Kidney glomerular epithelial cell (primary cell): ENCODE data around the gene C4orf50.
"Not testable (repeated sequence)": the region's sequence is repeated elsewhere in the genome, so short reads cannot be mapped to it uniquely, and the experiment has no call there.

Experiments
- DNase-seq: peaks from one replicate; lab custom pipeline; 2025; lab: John Stamatoyannopoulos, UW

Gene C4orf50

DNA sequence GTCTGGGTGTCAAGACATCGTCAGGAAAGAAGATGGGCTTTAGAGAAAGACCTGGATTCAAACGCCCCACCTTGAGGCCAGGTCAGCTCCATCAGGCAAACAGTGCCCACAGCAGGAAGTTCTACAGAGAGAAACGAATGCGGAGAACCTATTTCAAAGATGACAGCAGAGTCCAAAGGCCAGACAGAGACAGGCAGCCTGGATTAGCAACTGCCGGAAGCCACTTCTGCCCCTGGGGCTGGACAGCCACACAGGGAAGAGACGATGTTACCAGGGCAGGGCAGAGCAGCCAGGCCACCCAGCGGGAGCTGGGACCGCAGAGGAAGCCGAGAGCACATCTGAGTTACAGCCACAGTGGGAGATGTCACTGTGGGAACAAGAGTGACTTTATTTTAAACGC, 1.2 kb downstream of the C4orf50 start:
- no peak for DNase-seq

DNA sequence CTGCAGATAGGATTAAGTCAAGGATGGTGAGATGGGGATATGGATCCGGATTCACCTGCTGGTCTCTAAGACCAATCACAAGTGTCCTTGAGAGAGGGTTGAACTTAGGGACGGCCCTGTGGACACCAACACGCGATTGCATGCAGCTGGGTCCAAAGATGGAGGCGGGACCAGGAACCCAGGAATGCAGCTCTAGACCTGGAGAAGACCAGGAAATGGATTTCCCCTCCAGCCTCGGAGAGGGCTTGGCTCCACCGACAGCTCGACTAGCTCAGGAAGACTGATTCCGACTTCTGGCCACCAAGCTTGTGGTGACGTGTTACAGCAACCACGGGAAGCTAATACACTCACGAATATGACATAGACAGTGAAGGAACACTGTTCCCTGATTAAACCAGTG, 4.7 kb downstream of the C4orf50 start:
- no peak for DNase-seq

DNA sequence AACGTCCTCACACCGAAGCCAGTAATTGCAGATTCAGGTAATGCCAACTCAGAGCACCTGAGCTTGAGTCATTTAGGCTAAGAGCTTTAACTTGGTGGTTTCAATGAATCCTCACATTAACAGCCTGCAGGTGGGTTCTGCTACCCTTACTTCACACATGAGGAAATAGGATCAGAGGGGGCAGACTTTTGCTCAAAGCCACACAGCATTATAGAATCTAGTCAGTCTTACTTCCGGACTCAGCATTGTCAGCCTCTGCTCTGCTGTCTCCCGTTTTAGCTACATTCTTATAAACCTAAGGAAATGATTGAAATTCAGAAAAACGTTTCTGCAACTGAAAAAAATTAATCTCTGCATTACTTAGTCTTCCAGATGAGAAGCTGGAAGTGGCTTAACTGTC, 6.0 kb downstream of the C4orf50 start:
- DNase-seq = no peak

DNA sequence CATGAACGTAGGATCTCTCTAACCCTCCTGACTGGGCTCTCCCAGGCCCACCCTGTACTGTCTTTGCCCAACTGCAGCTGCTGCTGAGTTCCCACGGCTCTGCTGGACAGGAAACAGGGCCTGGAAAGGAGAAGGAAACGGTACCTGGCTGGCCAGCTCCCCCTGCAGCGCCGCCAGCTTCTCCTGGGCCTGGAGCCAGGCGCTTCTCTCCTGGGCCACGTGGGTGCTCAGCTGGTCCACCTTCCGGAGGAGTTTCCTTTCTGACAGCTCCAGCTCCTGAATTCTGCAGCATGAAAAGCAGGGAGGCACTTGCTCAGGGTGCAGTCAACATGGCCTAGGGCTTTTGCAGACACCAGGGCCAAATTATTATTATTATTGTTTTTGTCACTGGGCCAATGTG, 6.5 kb downstream of the C4orf50 start:
- no peak for DNase-seq

DNA sequence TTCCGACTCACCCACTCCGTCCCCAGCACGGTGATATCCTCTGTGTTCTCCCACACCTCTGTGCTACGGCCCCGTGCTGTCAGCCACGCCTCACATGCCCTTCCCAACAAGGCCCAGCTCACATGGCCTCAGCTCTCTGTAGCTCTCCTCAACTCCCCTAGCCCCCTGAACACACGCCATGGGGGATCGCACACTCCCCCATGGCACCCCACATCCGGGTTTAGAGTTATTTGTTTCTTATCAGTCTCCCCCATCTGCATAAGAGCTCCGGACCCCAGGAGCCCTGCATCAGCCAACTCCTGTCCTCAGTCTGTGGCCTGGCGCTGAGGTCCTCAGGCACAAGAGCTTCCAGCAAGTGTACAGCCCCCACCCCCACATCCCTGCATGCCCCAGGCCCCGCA, 7.0 kb downstream of the C4orf50 start:
- DNase-seq = no peak

DNA sequence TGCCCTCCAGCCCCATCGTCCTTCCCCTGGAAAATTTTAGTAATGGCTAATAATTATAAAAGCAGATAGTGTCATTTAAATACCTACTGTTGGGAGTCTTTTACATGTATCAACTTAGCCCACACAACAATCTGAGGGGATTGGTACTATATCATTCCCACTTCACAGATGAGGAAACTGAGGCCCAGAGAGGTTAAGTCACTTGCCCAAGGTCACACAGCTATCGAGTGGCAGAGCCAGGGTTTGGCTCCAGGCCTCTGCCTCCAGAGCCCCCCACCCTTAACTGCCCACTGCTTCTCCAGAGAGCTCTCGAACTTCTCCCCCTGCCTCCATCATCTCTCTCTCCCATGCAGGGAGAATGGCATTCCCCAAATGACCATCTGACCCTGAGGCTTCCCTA, 7.4 kb downstream of the C4orf50 start:
- DNase-seq = no peak

DNA sequence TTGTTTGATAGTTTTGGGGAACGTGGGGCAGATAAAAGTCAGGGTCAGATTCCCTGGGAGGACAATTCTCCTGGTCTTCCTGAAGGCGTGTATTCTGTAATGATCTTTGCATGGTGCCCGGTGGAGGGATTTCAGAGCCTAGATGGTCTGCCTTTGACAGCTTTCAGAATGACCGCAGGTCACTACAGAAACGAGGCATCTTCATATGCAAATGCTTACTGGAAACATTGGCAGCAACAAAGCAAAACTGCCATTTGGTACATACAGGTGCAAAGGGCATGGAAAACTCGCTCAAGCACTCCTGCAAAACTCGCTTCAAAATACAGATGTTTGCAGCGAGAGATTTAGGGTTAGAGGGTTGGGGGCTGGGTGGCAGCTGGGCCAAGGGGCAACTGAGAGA, 8.8 kb downstream of the C4orf50 start:
- no peak for DNase-seq

DNA sequence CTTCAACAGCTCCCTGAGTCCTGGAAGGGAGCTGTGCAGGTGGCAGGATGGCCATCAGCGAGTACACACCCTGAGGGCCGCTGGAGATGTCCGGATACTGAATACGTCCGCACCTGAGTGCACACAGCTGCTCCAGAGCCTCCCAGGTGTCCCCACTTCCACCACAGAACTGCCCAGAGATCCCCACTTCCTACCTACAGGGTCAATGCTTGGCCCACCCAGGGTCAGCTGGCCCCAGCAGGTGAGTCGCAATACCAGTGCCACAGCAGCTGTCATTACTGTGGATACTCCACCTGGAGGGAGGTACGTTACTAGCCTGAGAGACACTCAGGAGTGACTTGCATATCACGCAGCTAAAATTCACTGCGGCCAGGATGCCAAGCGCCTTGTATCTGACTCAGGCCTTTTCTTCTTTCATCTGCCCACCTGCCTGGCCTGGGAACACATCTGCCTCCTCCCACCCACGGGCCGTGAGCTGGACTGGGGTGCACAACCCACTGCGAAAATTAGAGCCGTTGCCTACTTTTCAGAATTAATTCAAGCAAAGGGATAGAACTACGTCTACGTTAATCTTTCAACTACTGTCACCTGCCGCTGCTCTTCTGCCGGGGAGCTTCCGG, 9.4 kb downstream of the C4orf50 start:
- no peak for DNase-seq

DNA sequence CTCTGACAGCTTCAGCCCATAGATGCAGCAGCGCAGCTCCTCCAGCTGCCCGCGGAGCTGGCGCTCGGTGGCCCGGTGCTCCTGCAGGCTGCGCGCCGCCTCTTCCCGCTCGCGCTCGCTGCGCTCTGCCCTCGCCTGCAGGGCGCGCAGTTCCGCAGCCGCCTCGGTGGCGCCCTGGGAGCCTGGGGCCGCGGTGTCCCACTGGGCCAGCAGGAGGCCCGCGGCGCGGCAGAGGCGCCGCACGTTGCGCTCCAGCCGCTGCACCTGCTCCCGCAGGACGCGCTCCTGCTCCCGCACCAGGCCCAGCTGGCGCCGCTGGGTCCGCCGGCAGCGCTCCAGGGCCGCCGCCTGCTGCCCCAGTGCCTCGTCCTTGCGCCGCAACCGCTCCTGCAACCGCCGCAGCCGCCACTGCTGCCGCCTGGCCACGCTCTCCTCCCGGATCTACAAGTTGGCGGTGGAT, 10.1 kb downstream of the C4orf50 start:
- no peak for DNase-seq

DNA sequence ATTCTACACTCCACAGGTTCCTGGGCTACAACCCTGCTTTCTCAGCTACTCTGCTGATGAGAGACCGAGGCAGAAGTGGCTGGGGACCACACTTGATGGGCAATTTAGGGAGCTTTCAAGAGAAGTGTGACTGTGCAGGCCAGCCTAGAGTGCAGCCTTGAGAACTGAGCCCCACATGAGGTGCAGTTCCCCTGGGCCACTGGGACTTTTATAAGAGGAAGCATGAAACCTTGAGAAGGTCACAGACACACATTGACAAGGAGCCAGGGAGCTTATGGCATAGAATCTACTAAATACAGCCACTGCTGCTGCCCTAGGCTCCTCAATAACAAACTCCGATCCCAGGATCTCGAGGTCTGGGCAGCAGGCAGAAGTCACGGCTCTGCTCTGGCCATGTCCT, 13.1 kb downstream of the C4orf50 start:
- DNase-seq = no peak

DNA sequence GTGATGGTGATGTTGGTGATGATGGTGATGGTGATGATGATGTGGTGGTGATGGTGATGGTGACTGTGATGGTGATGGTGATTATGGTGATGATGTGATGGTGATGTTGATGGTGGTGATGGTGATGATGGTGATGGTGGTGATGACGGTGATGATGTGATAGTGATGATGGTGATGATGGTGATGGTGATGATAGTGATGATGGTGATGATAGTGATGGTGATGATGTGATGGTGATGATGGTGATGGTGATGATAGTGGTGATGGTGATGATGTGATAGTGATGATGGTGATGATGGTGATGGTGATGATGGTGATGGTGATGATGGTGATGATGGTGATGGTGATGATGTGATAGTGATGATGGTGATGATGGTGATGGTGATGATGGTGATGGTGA, 14.7 kb downstream of the C4orf50 start:
- not testable (repeated sequence) for DNase-seq

DNA sequence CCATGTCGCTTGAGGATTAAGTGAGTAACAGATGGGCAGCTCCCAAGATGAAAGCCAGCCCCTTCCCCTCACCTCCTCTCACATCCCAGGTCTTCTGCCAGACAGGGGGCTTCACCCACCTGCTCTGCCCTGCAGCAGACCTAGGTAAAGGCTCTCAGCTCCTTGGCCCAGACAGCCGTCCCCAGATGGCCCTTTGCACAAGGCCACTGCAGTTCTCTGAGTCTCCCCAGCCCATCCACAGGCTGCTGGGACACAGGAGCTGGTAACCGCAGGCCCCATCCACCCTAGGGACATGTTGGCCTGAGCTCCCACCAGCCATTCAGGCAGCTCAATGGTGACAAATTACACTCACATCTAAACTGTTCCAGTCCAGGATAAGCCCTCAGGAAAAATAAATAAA, 15.3 kb downstream of the C4orf50 start:
- no peak for DNase-seq

DNA sequence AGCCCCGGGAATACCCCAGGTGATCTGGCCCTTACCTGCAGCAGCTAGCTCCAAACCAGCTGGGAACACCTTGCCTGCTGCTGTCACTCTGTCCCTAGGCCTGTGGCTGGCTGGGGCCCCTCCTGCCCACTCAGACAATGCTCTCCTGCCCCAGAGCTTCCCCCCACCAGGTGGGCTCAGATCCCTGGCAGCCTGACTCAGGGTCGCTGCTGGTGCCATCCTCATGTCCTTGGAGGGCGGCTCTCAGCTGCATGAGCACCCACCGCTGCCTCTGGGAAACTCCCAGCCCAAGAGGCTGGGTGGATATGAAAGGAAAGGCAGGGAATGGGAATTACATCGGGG, 15.8 kb downstream of the C4orf50 start:
- DNase-seq = no peak

DNA sequence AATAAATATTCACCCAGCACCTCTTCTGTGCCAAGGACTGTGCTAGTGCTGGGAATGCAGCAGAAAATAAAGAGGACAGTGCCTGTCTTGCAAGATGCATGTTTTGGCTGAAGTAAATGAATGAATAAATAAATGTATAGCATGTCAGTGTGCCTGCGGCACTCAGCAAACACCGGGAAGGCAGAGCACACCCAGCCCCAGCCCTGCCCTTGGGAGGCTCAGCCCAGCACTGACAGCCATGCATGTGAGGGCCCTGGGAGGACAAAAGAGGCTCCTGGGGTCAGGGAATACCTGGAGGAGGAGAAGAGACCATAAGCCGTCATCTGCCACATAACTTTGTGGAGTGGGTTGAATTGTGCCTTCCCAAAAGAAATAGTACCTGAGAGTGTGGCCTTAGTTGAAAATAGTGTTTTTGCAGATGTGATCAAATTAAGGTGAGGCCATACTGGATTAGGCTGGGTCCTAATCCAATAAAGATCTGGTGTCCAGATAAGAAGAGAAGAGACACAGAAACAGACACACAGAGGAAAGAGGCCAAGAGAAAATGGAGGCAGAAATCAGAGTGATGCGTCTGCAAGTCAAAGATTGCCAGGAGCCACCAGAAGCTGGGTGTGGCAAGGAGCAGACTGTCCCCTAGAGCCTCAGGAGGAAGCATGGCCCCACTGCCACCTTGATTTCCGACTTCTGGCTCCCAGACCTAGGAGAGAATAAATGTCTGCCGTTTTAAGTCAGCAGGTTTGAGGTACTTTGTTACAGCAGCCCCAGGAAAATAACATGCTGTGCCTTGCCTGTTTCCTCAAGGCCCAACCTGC, 16.3 kb downstream of the C4orf50 start:
- DNase-seq = no peak

DNA sequence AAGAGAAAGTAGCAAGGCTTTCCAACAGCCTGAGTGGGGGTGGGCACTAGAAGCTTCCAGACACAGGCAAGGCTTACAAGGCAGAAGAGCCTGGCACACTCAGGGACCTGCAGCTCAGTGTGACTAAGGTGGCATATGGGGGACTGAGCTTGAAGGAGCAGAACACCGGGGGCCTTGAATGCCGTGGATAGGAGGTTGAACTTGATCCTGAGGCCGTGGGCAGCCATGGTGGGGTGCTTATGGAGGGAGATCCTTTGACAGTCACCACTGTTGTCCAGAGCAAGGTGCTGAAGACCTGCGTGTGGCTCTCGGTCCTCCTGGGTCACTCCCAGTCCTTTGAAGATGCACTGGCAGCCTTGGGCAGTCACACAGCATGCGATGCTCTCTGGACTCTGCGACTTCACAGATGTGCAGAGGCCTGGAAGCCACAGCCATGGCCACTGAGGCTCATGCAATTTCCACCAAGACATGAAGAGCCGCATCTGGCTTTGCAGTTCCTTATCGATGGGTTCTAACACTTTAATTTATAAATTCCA, 18.3 kb downstream of the C4orf50 start:
- no peak for DNase-seq

DNA sequence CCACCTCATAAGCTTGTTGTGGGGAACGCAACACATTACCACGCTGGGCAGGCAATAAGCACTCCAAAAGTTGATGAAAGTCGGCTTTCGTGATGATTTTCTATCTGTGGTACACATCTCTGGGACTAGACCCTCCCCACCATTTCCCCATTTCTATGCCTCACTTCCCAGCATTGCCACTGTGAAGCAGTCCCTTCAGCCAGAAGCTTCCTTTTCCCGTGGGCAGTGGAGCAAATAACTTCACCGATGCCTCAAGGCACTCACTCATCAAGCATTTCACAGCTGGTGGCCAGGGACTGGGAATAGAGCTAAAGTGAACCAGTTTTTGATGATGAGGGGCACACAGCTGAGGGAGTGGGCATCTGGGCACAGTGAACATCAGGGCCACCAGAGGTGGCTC, 18.9 kb downstream of the C4orf50 start:
- no peak for DNase-seq

DNA sequence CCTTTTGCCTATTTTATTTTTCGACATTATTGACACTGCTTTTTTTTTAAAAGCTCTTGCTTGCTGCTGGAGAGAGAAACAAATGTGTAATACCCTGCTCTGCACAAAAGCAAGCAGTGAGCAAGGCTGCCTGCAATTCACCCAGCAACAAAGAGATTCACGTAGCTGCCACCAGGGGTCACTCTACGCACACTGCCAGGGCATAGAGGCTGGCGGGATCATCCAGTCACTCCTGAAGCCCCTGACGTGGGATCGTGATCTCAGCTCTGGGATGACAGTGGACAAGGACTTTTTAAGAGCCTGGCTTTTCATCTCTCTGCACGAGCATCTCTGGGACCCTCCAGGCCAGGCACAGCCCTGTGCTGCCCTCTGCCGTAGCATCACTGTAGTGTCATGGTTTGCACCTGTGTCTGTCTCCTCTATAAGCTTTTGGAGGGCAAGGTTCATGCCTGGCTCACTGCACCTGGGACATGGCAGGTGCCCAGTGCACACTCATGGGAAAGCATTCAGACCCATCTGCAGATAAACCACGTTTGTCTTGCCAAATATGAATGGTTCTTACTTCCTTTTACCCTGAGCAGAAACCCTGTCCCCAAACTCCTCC, 19.8 kb downstream of the C4orf50 start:
- DNase-seq = peak; percentile 50

DNA sequence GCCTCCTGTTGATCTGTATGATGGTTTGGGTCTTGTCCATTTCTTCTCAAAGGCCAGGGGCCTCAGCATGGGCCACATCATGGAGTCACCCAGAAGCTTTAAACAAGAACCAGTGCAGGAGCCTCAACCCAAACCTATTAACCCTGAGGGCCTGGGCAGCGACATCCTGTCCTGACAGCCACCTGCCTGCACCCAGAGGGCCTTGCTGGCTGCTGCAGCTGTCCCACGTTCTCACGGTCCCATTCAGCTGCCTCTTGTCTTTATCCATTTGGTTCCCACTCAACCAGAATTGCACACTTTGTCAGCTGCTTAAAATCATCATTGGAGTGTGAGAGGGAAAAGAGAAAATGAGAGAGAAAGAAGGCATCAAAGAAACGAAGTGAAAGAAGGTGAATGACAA, 21.6 kb downstream of the C4orf50 start:
- DNase-seq = no peak

DNA sequence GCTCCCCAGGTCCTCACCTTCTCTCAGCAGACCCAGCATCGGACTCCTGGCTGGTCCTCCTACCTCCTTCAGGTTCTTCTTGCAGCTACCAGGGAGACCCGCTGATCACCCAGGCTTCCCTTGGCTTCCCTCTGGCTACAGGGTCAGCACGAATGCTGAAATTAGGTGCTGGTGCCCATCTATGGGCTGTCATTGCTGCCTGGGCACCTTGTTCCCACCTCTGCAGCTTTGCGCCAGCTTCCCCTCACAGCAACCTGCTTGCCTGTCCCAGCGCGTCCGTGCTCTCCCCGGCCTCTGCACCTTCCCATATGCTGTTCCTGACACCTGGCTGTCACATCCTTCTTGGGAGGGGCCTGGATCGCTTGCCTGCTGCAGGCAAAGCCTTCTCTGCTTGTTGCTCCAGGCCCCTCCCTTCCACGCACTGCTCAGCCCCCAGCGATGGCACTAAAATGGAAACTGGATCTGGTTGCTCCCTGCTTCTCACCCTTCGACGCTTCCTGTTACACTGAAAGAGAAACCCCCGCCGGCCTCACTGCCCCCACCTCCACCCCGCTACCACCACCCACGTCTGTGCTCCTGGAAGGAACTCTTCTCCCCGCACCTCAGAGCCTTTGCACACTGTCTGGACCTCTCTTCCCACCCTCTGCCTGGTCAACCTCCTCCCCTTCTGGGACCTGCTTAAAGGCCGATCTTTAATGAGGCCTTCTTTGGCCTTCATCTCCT, 22.2 kb downstream of the C4orf50 start:
- no peak for DNase-seq

DNA sequence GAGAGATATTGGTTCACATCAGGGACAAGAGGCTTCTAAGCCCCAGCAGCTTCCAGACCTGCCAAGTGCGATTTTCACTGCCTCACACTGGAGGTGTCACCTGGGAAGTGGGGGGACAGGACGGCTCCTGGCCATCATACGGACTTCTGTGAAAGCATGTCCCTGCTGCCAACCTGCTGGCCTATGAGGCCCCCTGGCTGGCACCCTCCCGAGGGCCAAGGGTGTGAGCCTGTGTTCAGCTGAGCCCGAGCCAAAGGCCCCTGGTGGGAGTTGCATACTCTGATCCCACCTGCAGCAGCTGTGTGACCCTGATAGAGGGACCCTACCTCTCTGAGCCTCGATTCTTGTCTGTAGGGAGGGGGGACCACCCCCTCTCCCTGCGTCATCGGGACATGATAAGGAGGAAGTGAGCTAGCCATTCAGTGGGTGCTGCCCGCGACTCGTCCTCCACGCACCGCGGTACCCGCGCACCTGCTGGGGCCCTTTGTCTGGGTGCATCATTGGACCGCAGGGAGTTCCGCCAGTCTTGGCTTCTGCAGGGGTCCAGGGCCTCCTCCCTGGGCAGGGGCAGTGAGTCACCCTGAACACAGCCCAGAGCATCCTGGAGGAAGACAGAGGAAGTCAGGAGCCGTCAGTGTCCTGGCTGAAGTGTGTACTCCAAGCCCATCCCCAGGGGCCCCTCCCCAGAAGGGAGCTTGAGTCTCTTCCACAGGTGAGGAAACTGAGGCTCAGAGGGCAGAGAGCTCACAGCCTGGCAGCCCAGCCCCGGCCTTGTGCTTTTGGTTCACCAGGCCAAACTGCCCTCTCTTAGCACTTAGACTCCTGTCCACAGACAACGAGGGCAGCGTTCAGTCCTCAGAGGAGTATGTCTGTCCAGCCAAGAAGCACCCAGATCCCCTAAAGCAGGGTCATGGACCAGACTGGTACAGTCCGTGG, 24.1 kb downstream of the C4orf50 start:
- no peak for DNase-seq

DNA sequence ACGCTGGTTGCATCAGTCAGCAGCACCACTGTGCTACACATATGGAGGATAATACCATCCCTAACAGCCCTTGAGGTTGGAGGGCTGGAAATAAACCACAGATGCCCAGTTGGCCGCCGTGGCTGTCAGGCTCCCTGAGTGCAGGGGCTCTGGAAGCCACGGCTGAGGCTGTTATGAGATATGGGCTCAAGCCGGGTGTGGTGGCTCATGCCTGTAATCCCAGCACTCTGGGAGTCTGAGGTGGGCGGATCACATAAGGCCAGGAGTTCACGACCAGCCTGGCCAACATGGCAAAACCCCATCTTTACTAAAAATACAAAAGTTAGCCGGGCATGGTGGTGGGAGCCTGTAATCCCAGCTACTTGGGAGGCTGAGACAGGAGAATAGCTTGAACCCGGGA, 24.9 kb downstream of the C4orf50 start:
- not testable (repeated sequence) for DNase-seq
